ENCODE results near the gene MRPL23.

Gene MRPL23

DNA sequence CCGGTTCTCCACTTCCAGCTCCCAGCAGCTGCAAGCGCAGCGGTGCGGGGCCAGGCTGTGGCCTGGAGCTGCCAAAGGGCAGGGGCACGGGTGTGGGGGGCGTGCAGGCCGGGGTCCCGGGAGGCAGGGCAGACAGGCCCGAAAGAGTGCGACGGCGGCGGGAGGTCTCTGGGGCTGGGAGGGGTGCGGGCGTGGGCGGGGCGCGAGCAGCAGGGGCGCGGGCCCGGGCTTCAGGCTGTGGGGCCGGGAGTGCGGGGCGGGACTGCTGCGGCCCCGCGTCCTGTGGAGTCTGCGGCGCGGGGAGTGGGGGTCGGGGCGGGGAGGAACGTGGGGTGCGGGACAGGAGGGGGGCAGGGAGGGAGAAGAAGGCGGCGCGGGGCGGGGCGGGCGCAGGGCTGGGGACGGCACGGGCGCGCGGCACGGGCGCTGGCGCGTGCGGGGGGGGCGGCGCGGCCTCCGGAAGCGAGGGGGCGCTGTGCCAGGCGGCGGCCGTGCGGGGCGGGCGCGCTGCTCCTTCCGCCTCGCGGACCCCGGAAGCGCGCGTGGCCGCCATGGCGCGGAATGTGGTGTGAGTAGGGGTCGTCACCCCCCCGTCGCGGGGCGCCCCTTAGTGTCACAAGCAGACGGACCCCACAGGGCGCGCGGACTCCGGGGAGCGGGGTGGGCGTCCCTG lies at the start of gene MRPL23:
MRPL23 (plus strand) TSS at position 521 of the 673 bp plus-strand sequence; CDS start at position 552, 31 bp downstream.
- Histone ChIP-seq H3K4me2 (ENCODE audit: low read depth, low read length, poor library complexity, severe bottlenecking) (no peak within 1 kb of the TSS), H2AFZ (ENCODE audit: low read depth, low read length, severe bottlenecking) (no peak within 1 kb of the TSS), H3K36me3 (ENCODE audit: low read length) (no peaks in the 10 kb centered on the region), H3K27ac (ENCODE audit: low read depth, low read length) (no peak within 1 kb of the TSS), H3K79me2 (ENCODE audit: insufficient read depth, low read length) (no peaks in the 10 kb centered on the region), H3K9me2 (replicated peaks; ENCODE audit: insufficient read depth, low read length) (no peaks in the 10 kb centered on the region), H3K9me3 (ENCODE audit: insufficient read depth, low read length) (no peaks in the 10 kb centered on the region), H3K27me3 (ENCODE audit: low read length) (no peaks in the 10 kb centered on the region), H3K4me3 (ENCODE audit: insufficient read depth, low read length, poor library complexity, severe bottlenecking) (no peak within 1 kb of the TSS), H4K20me1 (ENCODE audit: low read depth, low read length) (no peaks in the 10 kb centered on the region), H3K9ac (ENCODE audit: low read length) (no peak within 1 kb of the TSS), H3F3A (ENCODE audit: insufficient read depth) (no peaks in the 10 kb centered on the region)
- TF ChIP-seq, protein P1, sequence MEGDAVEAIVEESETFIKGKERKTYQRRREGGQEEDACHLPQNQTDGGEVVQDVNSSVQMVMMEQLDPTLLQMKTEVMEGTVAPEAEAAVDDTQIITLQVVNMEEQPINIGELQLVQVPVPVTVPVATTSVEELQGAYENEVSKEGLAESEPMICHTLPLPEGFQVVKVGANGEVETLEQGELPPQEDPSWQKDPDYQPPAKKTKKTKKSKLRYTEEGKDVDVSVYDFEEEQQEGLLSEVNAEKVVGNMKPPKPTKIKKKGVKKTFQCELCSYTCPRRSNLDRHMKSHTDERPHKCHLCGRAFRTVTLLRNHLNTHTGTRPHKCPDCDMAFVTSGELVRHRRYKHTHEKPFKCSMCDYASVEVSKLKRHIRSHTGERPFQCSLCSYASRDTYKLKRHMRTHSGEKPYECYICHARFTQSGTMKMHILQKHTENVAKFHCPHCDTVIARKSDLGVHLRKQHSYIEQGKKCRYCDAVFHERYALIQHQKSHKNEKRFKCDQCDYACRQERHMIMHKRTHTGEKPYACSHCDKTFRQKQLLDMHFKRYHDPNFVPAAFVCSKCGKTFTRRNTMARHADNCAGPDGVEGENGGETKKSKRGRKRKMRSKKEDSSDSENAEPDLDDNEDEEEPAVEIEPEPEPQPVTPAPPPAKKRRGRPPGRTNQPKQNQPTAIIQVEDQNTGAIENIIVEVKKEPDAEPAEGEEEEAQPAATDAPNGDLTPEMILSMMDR (IDR thresholded peaks at IDR 0.05; ENCODE audit: insufficient read depth, low read length, poor library complexity, severe bottlenecking), result no peak
- no peak for TF ChIP-seq EZH2phosphoT487 (conservative IDR thresholded peaks at IDR 0.05; ENCODE audit: low read length)

DNA sequence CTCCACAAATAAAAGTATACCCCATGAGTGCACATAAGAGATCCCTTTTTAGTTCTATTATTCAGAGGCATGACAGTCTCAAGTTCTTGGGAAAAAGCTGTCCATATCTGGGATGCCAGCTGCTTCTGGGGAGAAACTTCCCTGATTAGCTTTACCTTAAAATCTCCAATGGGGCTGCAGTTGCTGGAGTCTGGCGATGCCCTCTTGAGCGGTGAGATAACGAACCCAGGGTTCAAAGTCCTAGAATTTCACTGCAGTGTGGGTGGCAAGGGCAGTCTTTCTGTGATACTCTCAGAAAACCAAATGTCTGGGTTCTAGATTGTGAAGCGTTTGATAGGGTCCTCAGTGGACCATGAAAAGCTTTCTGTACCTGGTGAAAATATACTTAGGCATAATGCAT lies 48.0 kb upstream of the MRPL23 start:
- Histone ChIP-seq H3K4me2 (ENCODE audit: low read depth, low read length, poor library complexity, severe bottlenecking) (no peak overlapping the region), H3K27ac (ENCODE audit: low read depth, low read length) (no peak overlapping the region), H3F3A (ENCODE audit: insufficient read depth) (no peaks in the 10 kb centered on the region), H4K20me1 (ENCODE audit: low read depth, low read length) (no peaks in the 10 kb centered on the region), H3K4me3 (ENCODE audit: insufficient read depth, low read length, poor library complexity, severe bottlenecking) (no peak overlapping the region), H3K36me3 (ENCODE audit: low read length) (no peaks in the 10 kb centered on the region), H3K9ac (ENCODE audit: low read length) (no peak overlapping the region), H3K79me2 (ENCODE audit: insufficient read depth, low read length) (no peaks in the 10 kb centered on the region), H3K27me3 (ENCODE audit: low read length) (no peaks in the 10 kb centered on the region), H2AFZ (ENCODE audit: low read depth, low read length, severe bottlenecking) (no peak overlapping the region), H3K9me3 (ENCODE audit: insufficient read depth, low read length) (no peaks in the 10 kb centered on the region), H3K9me2 (replicated peaks; ENCODE audit: insufficient read depth, low read length) (no peaks in the 10 kb centered on the region)
- no peak for TF ChIP-seq EZH2phosphoT487 (conservative IDR thresholded peaks at IDR 0.05; ENCODE audit: low read length)
- TF ChIP-seq, protein P1 (IDR thresholded peaks at IDR 0.05; ENCODE audit: insufficient read depth, low read length, poor library complexity, severe bottlenecking), result no peak

DNA sequence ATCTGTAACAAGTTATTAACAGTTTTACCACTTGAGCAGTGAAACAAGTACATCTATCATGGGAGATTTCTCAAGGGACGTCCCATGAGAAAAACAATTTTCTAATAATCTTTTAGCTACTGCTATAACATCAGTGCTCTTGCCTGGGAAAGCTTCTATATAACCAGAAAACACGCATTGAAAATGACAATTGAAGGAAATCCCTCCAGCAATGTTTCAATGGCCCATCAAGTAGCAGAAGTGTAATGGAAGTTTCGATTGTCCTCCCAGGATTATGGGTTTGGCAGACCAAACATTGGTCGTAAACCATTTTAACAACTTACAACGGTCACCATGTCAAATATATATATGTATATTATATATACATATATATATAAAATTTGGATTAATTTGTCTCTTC lies 47.4 kb upstream of the MRPL23 start:
- no peaks in the 10 kb centered on the region for H3K27me3 ChIP-seq (ENCODE audit: low read length)
- no peaks in the 10 kb centered on the region for H3K9me3 ChIP-seq (ENCODE audit: insufficient read depth, low read length)
- no peak overlapping the region for H3K4me3 ChIP-seq (ENCODE audit: insufficient read depth, low read length, poor library complexity, severe bottlenecking)
- H3K9ac ChIP-seq (ENCODE audit: low read length), result no peak overlapping the region
- H3K27ac ChIP-seq (ENCODE audit: low read depth, low read length), result no peak overlapping the region
- no peak overlapping the region for H2AFZ ChIP-seq (ENCODE audit: low read depth, low read length, severe bottlenecking)
- H3K79me2 ChIP-seq (ENCODE audit: insufficient read depth, low read length), result no peaks in the 10 kb centered on the region
- no peaks in the 10 kb centered on the region for H3K36me3 ChIP-seq (ENCODE audit: low read length)
- no peak overlapping the region for H3K4me2 ChIP-seq (ENCODE audit: low read depth, low read length, poor library complexity, severe bottlenecking)
- H3K9me2 ChIP-seq (replicated peaks; ENCODE audit: insufficient read depth, low read length), result no peaks in the 10 kb centered on the region
- no peaks in the 10 kb centered on the region for H3F3A ChIP-seq (ENCODE audit: insufficient read depth)
- TF ChIP-seq EZH2phosphoT487 (conservative IDR thresholded peaks at IDR 0.05; ENCODE audit: low read length), result no peak
- TF ChIP-seq, protein P1 (IDR thresholded peaks at IDR 0.05; ENCODE audit: insufficient read depth, low read length, poor library complexity, severe bottlenecking), result no peak
- no peaks in the 10 kb centered on the region for H4K20me1 ChIP-seq (ENCODE audit: low read depth, low read length)

Data from SU-DHL-6 (cell line).